ENCODE data around the gene FOXO1. TPM values are rescaled to one million over a fixed set of nuclear protein-coding genes. Genes with fewer than 3 reads are reported as not detected.
A peak's percentile ranks its signal among the peaks of the same experiment; 100 is the strongest.

The FOXO1 gene
- total RNA-seq, 1 donor from 2014 or later: 19.9 TPM

- no peak overlapping the region for H3K4me3 ChIP-seq
- H3K4me1 ChIP-seq: peaks cover 37% of the 10 kb centered on the region
- intact Hi-C loops (cut with DNase I): no loop called here
- no peak overlapping the region for H3K27ac ChIP-seq
- TF ChIP-seq CTCF (IDR thresholded peaks at IDR 0.05): no peak
- H3K27me3 ChIP-seq (ENCODE audit: low read depth): no peaks in the 10 kb centered on the region
- DNase-seq (no peak), ATAC-seq (no peak)
- no peaks in the 10 kb centered on the region for H3K9me3 ChIP-seq
- no peaks in the 10 kb centered on the region for H3K36me3 ChIP-seq
These were observed 41.5 kb downstream of the FOXO1 start for GRCh38 chr13:40624986-40625385.

- no peak overlapping the region for H3K4me3 ChIP-seq
- no peaks in the 10 kb centered on the region for H3K36me3 ChIP-seq
- ATAC-seq: no peak
- H3K9me3 ChIP-seq: no peaks in the 10 kb centered on the region
- peaks cover 31% of the 10 kb centered on the region for H3K4me1 ChIP-seq
- no peak for DNase-seq
- H3K27me3 ChIP-seq (ENCODE audit: low read depth): no peaks in the 10 kb centered on the region
- no peak for TF ChIP-seq CTCF (IDR thresholded peaks at IDR 0.05)
- intact Hi-C loops (cut with DNase I): no loop called here
- no peak overlapping the region for H3K27ac ChIP-seq
These were observed 42.1 kb downstream of the FOXO1 start for GRCh38 chr13:40624383-40624782.

GRCh38 chr13:40622761-40623160, 43.7 kb downstream of the FOXO1 start:
- intact Hi-C loops (cut with DNase I): no loop called here

GRCh38 chr13:40622246-40622645, 44.2 kb downstream of the FOXO1 start:
- DNase-seq (no peak), ATAC-seq (no peak)
- no peaks in the 10 kb centered on the region for H3K27me3 ChIP-seq (ENCODE audit: low read depth)
- H3K36me3 ChIP-seq: no peaks in the 10 kb centered on the region
- intact Hi-C loops (cut with DNase I): no loop called here
- no peak overlapping the region for H3K4me3 ChIP-seq
- no peak for TF ChIP-seq CTCF (IDR thresholded peaks at IDR 0.05)
- peaks cover 33% of the 10 kb centered on the region for H3K4me1 ChIP-seq
- H3K27ac ChIP-seq: no peak overlapping the region
- H3K9me3 ChIP-seq: no peaks in the 10 kb centered on the region

More at GRCh38 chr13:40622761-40623160, 43.7 kb downstream of the FOXO1 start:
- no peak overlapping the region for H3K27ac ChIP-seq
- H3K36me3 ChIP-seq: no peaks in the 10 kb centered on the region
- no peaks in the 10 kb centered on the region for H3K9me3 ChIP-seq
- no peak for DNase-seq
- H3K4me3 ChIP-seq: no peak overlapping the region
- TF ChIP-seq CTCF (IDR thresholded peaks at IDR 0.05): no peak
- no peak for ATAC-seq
- H3K4me1 ChIP-seq: peaks cover 35% of the 10 kb centered on the region
- H3K27me3 ChIP-seq (ENCODE audit: low read depth): no peaks in the 10 kb centered on the region

- H3K27ac ChIP-seq: no peak overlapping the region
- no peaks in the 10 kb centered on the region for H3K27me3 ChIP-seq (ENCODE audit: low read depth)
- intact Hi-C loops (cut with DNase I): no loop called here
- TF ChIP-seq CTCF (IDR thresholded peaks at IDR 0.05): no peak
- peaks cover 44% of the 10 kb centered on the region for H3K4me1 ChIP-seq
- DNase-seq (no peak), ATAC-seq (peak in 1 of 2 donors; percentile 36)
- H3K36me3 ChIP-seq: no peaks in the 10 kb centered on the region
- H3K9me3 ChIP-seq: no peaks in the 10 kb centered on the region
- no peak overlapping the region for H3K4me3 ChIP-seq
These were observed 47.0 kb downstream of the FOXO1 start for GRCh38 chr13:40619479-40619814.
